HG02759 (cell line): ENCODE data around the gene CD68.
A peak's percentile ranks its signal among the peaks of the same experiment; 100 is the strongest.
"Not testable (repeated sequence)": the region's sequence is repeated elsewhere in the genome, so short reads cannot be mapped to it uniquely, and the experiment has no call there.

ENCODE experiments used
- ATAC-seq: cut with Tn5 transposase; IDR thresholded peaks from one replicate; pipeline ENCODE4 v1.9.1; 2021; ENCODE audit warnings: mild to moderate bottlenecking, moderate library complexity; ENCODE audit not compliant: unreplicated experiment

Gene CD68

GRCh38 chr17:7613769-7614424, 34.5 kb downstream of the CD68 start:
- no peak for ATAC-seq

DNA sequence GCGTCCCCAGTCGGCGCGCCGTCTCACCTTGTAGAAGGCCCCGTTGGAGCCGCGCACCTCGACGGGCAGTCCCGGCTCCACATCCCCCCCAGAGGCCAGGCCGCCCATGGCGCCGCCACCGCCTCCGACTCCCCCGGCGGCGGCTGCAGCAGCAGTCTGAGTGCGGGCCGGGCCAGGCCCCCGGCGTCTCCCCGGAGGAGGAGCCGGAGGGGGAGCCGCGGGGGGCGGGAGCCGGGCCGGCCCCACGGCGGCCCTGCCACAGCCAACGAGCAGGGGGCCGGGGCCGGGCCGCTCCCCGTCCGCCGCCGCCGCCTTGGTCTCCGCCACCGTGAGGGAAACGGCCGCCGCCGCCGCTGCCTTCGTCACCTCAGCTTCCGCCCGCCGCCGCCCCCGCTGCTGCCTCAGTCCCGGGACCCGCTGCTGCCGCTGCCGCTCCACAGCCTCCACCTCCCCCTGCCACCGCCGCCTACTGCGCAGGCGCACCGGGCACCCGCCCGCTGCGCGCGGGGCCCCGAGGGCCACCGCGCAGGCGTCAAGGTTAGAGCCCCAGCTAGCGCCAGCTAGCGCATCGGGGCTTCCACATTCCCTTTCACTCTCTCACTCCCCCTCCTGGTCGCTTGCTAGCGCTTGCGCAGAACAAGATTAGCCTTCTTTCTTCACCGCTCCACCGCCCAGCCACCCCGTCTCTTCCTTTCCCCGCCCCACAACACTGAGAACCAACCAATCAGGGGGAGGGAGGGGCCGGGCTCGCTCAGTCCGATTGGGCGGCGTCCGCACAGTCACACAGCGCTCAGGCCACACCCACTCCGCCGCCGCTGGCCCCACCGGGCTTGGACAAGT, 35.2 kb downstream of the CD68 start, which contains the start of gene FXR2:
Gene FXR2, minus strand, starts transcription at position 473 of the 840 bp plus-strand sequence. Its CDS starts 365 bp downstream, at position 108.
- ATAC-seq = peak; percentile 84

DNA sequence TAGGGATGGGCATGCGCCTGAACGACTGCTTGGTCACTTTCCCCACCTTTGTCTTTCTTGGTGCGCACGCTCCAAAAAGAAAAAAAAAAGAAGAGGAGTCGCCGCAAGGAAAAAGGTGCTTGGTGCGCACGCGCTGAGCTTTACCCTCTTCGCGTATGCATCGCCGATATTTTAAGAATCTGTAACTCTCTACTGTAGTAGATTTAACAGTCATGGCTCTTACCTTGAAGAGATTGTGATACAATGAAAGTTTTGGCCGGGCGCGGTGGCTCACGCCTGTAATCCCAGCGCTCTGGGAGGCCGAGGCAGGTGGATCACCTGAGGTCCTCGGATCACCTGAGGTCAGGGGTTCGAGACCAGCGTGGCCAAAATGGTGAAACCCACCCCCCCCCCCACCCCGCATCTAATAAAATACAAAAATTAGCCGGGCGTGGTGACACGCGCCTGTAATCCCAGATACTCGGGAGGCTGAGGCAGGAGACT, 35.9 kb downstream of the CD68 start:
- ATAC-seq = no peak

DNA sequence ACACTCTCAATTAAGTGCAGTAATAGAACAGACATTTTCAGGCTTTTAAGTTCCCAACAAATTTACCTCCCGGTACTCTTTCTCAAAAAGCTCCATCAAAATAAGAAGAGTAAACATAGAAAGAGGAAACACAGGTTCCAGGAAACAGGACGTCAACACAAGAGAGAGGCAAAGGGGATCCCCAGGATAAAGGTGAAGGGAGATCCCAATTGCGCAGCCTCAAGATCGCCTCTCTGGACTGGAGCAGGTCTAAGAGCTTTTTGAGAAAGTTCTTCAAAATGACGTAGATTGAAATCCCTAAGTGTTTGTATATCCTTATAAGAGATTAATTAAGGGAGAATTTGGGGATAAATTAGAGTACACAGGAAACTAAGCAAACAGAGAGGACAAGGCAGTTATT, 39.2 kb downstream of the CD68 start:
- no peak for ATAC-seq

GRCh38 chr17:7620835-7621234, 41.4 kb downstream of the CD68 start:
- no peak for ATAC-seq

DNA sequence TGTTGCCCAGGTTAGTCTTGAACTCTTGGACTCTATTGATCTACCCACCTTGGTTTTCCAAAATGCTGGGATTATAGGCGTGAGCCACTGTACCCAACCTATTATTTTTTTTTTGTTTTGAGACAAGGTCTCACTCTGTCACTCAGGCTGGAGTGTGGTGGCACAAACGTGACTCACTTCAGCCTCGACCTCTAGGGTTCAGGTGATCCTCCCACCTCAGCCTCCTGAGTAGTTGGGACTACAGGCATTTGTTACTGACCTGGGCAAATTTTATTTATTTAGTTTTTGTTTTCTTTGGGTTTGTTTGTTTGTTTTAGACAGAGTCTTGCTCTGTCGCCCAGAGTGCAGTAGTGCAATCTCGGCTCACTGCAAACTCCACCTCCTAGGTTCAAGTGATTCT, 44.2 kb downstream of the CD68 start:
- no peak for ATAC-seq

DNA sequence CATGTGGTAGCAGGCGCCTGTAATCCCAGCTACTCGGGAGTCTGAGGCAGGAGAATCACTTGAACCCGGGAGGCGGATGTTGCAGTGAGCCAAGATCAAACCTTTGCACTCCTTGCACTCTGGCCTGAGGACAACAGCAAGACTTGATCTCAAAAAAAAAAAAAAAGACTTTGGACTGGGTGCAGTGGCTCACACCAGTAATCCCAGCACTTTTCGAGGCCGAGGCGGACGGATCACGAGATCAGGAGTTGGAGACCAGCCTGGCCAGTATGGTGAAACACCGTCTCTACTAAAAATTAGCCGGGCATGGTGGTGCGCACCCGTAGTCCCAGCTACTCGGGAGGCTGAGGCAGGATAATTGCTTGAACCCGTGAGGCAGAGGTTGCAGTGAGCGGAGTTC, 46.3 kb downstream of the CD68 start:
- ATAC-seq = not testable (repeated sequence)

DNA sequence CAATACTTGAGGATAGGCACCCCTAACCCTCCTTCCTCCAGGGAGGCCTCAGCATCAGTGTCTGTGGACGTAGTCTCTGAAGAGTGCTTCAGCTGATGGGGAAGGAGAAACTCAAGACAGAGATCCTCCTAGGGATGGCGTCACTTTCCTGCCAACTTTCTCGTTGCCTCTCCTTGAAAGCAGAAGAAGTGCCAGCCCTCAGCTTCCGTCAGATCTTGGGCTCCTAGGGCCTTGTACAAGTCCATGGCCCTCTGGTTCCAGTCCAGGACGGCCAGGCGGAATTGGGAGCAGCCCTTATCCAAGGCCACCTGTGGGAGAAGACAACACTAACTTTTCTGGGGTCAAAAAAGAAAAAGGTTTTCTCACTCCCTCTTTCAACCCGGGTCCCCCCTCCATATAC, 46.9 kb downstream of the CD68 start:
- ATAC-seq = no peak

- peak; percentile 4 for ATAC-seq
These were observed 47.5 kb downstream of the CD68 start for GRCh38 chr17:7626956-7627249.

DNA sequence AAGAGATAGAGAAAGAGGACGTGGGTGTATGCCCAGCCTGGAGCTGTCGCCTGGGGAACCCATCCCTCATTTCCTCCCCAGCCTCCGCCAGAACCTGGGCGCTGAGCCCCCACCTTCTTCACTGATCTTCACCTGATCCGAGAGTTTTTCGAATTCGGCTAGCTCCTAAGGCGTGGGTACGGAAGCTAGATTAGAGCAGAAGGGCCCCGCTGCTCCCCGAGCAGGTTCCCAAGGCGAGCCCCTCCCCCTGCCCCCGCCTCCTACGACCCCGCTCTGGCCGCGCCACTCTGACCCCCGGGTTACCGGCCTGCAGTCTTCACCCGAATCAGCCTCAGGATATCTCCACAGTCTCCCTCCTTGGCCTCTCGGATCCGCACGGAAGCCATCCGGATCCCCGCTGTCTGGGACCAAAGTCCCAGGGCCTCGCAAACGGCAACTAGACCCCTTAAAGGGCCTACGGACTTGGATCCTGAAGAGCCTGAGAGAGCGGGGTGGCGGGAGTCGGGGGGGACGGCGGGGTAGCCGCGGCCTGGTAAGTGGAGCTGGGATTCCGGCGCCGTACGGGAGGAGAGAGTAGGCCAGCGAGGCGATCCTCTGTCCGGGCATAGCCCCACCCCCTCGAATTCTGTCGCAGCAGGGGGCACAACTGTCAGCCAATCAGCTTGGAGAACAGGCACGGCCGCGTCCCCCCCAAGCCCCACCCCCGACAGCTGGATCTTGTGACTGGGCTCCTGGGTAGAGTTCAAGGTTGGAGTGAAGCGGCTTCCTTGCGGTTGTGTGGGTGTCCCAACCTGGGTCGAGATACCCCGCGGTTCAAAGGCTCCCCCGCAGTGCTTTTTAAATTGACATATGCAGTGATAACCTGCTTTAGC, 48.0 kb downstream of the CD68 start, which contains the start of gene SAT2:
Gene SAT2, minus strand, starts transcription at position 572 of the 872 bp plus-strand sequence. Its CDS starts 186 bp downstream, at position 386.
- peak; percentile 83 for ATAC-seq

DNA sequence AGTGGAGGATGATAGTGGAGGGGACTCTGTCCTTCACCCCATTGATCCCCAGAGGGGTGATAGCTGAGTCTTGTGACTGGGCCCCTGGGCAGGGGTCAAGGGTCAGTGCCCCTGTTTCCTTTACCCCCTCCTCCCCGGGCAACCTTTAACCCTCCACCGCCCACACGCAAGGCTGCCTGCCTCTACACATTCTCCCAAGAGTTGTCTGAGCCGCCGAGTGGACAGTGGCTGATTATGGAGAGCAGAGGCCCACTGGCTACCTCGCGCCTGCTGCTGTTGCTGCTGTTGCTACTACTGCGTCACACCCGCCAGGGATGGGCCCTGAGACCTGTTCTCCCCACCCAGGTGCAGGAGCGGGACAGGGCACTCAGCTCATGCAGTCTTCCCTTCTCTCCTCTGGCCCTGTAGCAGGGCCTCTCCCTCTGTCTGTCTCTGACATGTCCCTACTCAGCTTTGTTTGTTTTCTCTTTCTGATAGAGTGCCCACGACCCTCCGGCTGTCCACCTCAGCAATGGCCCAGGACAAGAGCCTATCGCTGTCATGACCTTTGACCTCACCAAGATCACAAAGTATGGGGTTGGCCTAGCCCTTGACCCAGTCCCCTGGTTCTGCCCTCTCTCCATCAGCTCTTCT, 50.6 kb downstream of the CD68 start, which contains the start of gene SHBG:
Gene SHBG, plus strand, starts transcription at position 197 of the 633 bp plus-strand sequence. Its CDS starts 38 bp downstream, at position 235.
- no peak for ATAC-seq
